Gastrocnemius medialis (tissue), 4 donors: Measurements from ENCODE around the gene HOXB1. TPM values are rescaled to one million over a fixed set of nuclear protein-coding genes. Genes with fewer than 3 reads are reported as not detected.
"Not testable (repeated sequence)": the region's sequence is repeated elsewhere in the genome, so short reads cannot be mapped to it uniquely, and the experiment has no call there.

ENCODE experiments used
- ATAC-seq, 2 donors: fragments of 150-250 bp; one replicate each; pipeline ENCODE4 v1.9.1; 2016
- DNase-seq, 2 donors: peaks; one replicate each; pipeline ENCODE4 v3.0.0-alpha.2; 2019
- H3K27ac ChIP-seq, 4 donors: fragments of 200-600 bp; sonication (generic); 1 replicate in 1 of 4; 2 replicates in 3 of 4; pipeline ENCODE4 v1.5.1; 2016 to 2018; ENCODE audit warnings: mild to moderate bottlenecking in 2 of 4, moderate library complexity in 1 of 4
- H3K27me3 ChIP-seq, 3 donors: fragments of 200-600 bp; sonication (generic) in 2 of 3; 1 replicate in 1 of 3; 2 replicates in 2 of 3; pipeline versions ENCODE4 v1.5.1 to v1.6.0; 2016 to 2019; ENCODE audit warnings: mild to moderate bottlenecking in 1 of 3, moderate library complexity in 1 of 3
- H3K36me3 ChIP-seq, 2 donors: fragments of 200-600 bp; sonication (generic) in 1 of 2; one replicate each; pipeline ENCODE4 v1.5.1; 2017 to 2018
- H3K4me1 ChIP-seq, 2 donors: fragments of 200-600 bp; sonication (generic) in 1 of 2; one replicate each; pipeline ENCODE4 v1.5.1; 2016 to 2017; ENCODE audit warnings: mild to moderate bottlenecking in 2 of 2
- H3K4me3 ChIP-seq, 4 donors: fragments of 200-600 bp; sonication (generic) in 3 of 4; 1 replicate in 1 of 4; 2 replicates in 3 of 4; pipeline ENCODE4 v1.5.1; 2016 to 2019; ENCODE audit warnings: mild to moderate bottlenecking in 2 of 4
- H3K9me3 ChIP-seq, 3 donors: fragments of 200-600 bp; sonication (generic) in 2 of 3; 1 replicate in 1 of 3; 2 replicates in 2 of 3; pipeline ENCODE4 v1.5.1; 2016 to 2019
- POLR2A ChIP-seq, 2 donors: fragments of 450-650 bp; IDR thresholded peaks; one replicate each; pipeline ENCODE4 v1.6.1; 2017; ENCODE audit warnings: antibody characterized with exemption in 2 of 2, mild to moderate bottlenecking in 2 of 2, moderate library complexity in 2 of 2
- in situ Hi-C, 4 donors: fragments of 200-750 bp; cut with MboI; loops; one replicate each; pipeline versions ENCODE4 v1.15.0 to v1.8.0; 2017; ENCODE audit warnings: low sequenced_read_pairs in 4 of 4
- intact Hi-C: fragments of 100-400 bp; cut with DNase I; formaldehyde crosslinking; loops from one replicate; pipeline ENCODE4 v1.15.1; 2023; ENCODE audit warnings: low total_unique reads
- total RNA-seq, 4 donors: library from RNA; depleted of rRNA; stranded (reverse); fragments of >200 nt; gene quantifications; one replicate each; pipeline versions ENCODE4 v1.1.0 to v1.2.3, GENCODE V29; 2016
- TF ChIP-seq, protein P1 (sequence below), 5 experiments: fragments of 450-650 bp in 3 of 5; fragments of 200-600 bp in 2 of 5; sonication (generic) in 2 of 5; IDR thresholded peaks in 4 of 5; conservative IDR thresholded peaks in 1 of 5; 1 replicate in 4 of 5; 2 replicates in 1 of 5; pipeline ENCODE4 v1.5.1; 2016 to 2019; ENCODE audit warnings: antibody characterized with exemption in 5 of 5, mild to moderate bottlenecking in 3 of 5, moderate library complexity in 3 of 5

HOXB1 gene
- total RNA-seq, 4 donors from 2014 or later: not detected

DNA sequence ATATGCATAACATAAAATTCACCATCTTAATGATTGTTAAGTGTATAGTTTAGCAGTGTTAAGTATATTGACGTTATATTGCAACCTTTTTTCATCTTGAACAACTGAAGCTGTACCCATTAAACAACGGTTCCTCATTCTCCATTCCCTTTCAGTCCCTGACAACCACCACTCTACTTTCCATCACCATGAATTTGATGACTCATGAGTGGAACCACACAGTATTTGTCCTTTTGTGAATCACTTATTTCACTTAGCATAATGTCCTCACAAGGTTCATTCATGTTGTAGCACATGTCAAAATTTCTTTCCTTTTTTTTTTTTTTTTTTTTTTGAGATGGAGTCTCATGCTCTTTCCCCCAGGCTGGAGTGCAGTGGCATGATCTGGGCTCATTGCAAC is 46.0 kb downstream of the HOXB1 start:
- in situ Hi-C loops: no loop called here
- TF ChIP-seq POLR2A (IDR thresholded peaks at IDR 0.05): no peak
- TF ChIP-seq, protein P1, sequence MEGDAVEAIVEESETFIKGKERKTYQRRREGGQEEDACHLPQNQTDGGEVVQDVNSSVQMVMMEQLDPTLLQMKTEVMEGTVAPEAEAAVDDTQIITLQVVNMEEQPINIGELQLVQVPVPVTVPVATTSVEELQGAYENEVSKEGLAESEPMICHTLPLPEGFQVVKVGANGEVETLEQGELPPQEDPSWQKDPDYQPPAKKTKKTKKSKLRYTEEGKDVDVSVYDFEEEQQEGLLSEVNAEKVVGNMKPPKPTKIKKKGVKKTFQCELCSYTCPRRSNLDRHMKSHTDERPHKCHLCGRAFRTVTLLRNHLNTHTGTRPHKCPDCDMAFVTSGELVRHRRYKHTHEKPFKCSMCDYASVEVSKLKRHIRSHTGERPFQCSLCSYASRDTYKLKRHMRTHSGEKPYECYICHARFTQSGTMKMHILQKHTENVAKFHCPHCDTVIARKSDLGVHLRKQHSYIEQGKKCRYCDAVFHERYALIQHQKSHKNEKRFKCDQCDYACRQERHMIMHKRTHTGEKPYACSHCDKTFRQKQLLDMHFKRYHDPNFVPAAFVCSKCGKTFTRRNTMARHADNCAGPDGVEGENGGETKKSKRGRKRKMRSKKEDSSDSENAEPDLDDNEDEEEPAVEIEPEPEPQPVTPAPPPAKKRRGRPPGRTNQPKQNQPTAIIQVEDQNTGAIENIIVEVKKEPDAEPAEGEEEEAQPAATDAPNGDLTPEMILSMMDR (IDR thresholded peaks at IDR 0.05 in 4 of 5, conservative IDR thresholded peaks at IDR 0.05 in 1 of 5): no peak
- Histone ChIP-seq H3K4me3 (no peak overlapping the region), H3K27me3 (peaks cover 0 to 5% (median 0%) of the 10 kb centered on the region in 3 donors), H3K27ac (no peak overlapping the region), H3K9me3 (no peaks in the 10 kb centered on the region), H3K36me3 (no peaks in the 10 kb centered on the region), H3K4me1 (no peaks in the 10 kb centered on the region)
- intact Hi-C loops: no loop called here
- DNase-seq (no peak), ATAC-seq (no peak)

DNA sequence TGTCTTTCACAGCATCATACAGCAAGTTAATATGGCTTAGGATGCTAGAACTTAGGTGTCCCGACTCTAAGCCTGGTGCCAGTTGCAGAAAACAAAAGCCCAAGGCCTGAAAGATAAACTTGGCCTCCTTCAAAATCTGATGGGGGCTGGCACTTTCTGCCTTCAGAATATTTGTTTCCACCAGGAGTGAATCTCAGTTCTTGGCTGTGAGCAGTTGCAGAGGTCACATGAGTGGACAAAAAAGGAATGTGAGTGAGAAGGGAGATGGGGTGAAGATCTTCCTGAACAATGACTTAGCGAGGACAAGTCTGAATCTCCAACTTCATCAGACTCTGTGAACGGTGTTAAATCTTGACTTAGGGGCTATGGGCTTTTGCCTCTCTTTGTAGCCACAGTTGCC is 46.6 kb downstream of the HOXB1 start:
- H3K27me3 ChIP-seq: peaks cover 0 to 5% (median 0%) of the 10 kb centered on the region in 3 donors
- no peak for ATAC-seq
- no peak for DNase-seq
- no peak overlapping the region for H3K27ac ChIP-seq
- intact Hi-C loops (no loop called here), in situ Hi-C loops (no loop called here)
- H3K36me3 ChIP-seq: no peaks in the 10 kb centered on the region
- no peaks in the 10 kb centered on the region for H3K9me3 ChIP-seq
- TF ChIP-seq, protein P1 (IDR thresholded peaks at IDR 0.05 in 4 of 5, conservative IDR thresholded peaks at IDR 0.05 in 1 of 5): no peak
- no peak for TF ChIP-seq POLR2A (IDR thresholded peaks at IDR 0.05)
- no peak overlapping the region for H3K4me3 ChIP-seq
- no peaks in the 10 kb centered on the region for H3K4me1 ChIP-seq

DNA sequence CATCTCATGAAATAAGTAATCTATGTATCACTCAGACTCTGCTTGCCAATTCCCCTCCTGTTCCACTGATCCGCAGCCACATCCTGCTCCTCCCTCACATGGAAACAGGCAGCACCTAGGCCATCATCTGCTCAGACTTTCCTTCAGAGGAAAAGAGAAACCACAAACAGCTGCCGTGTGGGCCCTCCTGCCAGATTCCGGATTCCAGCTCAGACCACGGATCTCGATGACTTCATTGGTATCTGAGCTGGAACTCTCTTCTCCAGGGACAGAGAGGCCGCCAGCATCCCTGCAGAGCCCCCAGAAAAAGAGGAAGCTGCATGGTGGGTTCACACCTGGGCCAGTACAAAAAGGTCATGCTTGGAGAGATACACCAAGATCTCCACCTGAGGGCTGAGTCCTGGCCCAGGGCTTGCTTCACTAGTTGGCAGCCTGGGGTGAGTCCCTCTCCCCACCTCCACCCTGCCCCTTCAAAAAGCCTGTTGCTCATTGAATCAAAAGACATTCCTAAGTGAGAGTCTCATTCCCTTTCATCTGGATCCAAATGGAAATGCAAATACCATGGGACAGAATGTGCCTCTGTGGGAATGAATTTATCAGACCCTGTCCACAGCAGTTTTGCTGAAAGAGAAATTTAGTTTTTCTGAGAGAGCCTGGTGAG is 47.2 kb downstream of the HOXB1 start:
- ATAC-seq (peak in 1 of 2 donors; percentile 24), DNase-seq (no peak)
- no peak for TF ChIP-seq POLR2A (IDR thresholded peaks at IDR 0.05)
- TF ChIP-seq, protein P1 (IDR thresholded peaks at IDR 0.05 in 4 of 5, conservative IDR thresholded peaks at IDR 0.05 in 1 of 5): no peak
- Histone ChIP-seq H3K27ac (no peak overlapping the region), H3K9me3 (no peaks in the 10 kb centered on the region), H3K4me1 (no peaks in the 10 kb centered on the region), H3K27me3 (peaks cover 0 to 5% (median 0%) of the 10 kb centered on the region in 3 donors), H3K4me3 (no peak overlapping the region), H3K36me3 (no peaks in the 10 kb centered on the region)
- intact Hi-C loops: no loop called here
- in situ Hi-C loops: no loop called here

DNA sequence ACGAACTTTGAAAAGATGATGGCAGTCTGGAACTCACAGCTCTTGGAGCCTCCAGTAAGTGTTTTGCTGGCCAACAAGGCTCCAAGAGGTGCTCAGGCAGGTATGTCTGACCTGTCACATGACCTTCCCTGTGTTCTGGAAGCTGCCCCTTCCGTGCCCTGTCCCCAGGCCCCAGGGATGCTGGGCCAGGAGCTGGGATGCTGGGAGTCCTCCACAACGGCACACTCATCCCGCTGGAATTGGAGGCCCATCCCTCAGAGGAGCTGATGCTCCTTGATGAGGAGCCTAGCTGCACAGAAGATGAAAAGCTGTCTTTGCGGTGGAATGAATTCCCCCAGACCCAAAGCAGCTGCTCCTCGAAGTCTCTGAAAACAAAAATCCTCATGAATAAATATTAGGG is 47.8 kb downstream of the HOXB1 start:
- intact Hi-C loops: no loop called here
- peaks cover 0 to 5% (median 0%) of the 10 kb centered on the region in 3 donors for H3K27me3 ChIP-seq
- TF ChIP-seq POLR2A (IDR thresholded peaks at IDR 0.05): no peak
- TF ChIP-seq, protein P1 (IDR thresholded peaks at IDR 0.05 in 4 of 5, conservative IDR thresholded peaks at IDR 0.05 in 1 of 5): no peak
- H3K9me3 ChIP-seq: no peaks in the 10 kb centered on the region
- DNase-seq (no peak), ATAC-seq (no peak)
- H3K4me1 ChIP-seq: no peaks in the 10 kb centered on the region
- no peaks in the 10 kb centered on the region for H3K36me3 ChIP-seq
- no peak overlapping the region for H3K4me3 ChIP-seq
- no peak overlapping the region for H3K27ac ChIP-seq
- in situ Hi-C loops: no loop called here

DNA sequence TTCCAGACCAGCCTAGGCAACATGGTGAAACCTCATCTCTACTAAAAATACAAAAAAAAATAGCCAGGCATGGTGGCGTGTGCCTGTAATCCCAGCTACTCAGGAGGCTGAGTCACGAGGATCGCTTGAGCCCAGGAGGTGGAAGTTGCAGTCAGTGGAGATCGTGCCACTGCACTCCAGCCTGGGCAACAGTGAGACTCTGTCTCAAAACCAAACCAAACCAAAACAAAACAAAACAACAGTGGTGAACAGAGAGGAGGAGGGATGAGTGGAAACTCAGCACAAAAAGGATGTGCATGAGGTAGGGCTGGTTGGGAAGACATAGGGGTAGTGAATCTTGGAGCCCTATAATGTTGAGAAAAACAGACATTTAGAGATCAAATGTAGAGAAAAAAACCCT is 48.5 kb downstream of the HOXB1 start:
- H3K27me3 ChIP-seq, H3K27ac ChIP-seq: not testable (repeated sequence)

More for the DNA sequence above, 48.5 kb downstream of the HOXB1 start:
- H3K4me3 ChIP-seq, H3K9me3 ChIP-seq, ATAC-seq, intact Hi-C loops, H3K36me3 ChIP-seq, DNase-seq, in situ Hi-C loops, H3K4me1 ChIP-seq: not testable (repeated sequence)
